T-helper 22 cell (primary cell): ENCODE data around the gene HINT1.
A peak's percentile ranks its signal among the peaks of the same experiment; 100 is the strongest.
"Not testable (repeated sequence)": the region's sequence is repeated elsewhere in the genome, so short reads cannot be mapped to it uniquely, and the experiment has no call there.

Experiments used
- DNase-seq: peaks from one replicate; pipeline ENCODE4 v3.0.0-alpha.2; 2020; ENCODE audit warnings: low read depth

The HINT1 gene

GRCh38 chr5:131165119-131165727 lies at the start of gene HINT1:
Gene HINT1 (minus strand): TSS chr5:131165256. CDS start chr5:131165205, 51 bp downstream.
- peak; percentile 85 for DNase-seq

- no peak for DNase-seq
Measured at GRCh38 chr5:131214609-131215227, 49.7 kb upstream of the HINT1 start.

GRCh38 chr5:131212471-131213021 lies 47.5 kb upstream of the HINT1 start:
- DNase-seq = no peak

- DNase-seq = no peak
Measured at GRCh38 chr5:131211669-131212068, 46.6 kb upstream of the HINT1 start.

GRCh38 chr5:131210151-131210510 lies 45.1 kb upstream of the HINT1 start:
- DNase-seq = no peak

GRCh38 chr5:131209506-131210150 lies 44.6 kb upstream of the HINT1 start:
- DNase-seq = peak; percentile 41

- DNase-seq = no peak
Measured at GRCh38 chr5:131209175-131209505, 44.1 kb upstream of the HINT1 start.

GRCh38 chr5:131206772-131207171 lies 41.7 kb upstream of the HINT1 start:
- DNase-seq = no peak

- DNase-seq = no peak
Measured at GRCh38 chr5:131206061-131206460, 41.0 kb upstream of the HINT1 start.

- DNase-seq = no peak
Measured at GRCh38 chr5:131204964-131205363, 39.9 kb upstream of the HINT1 start.

GRCh38 chr5:131200560-131200959 lies 35.5 kb upstream of the HINT1 start:
- no peak for DNase-seq

- DNase-seq = no peak
Measured at GRCh38 chr5:131198625-131199024, 33.6 kb upstream of the HINT1 start.

- DNase-seq = no peak
Measured at GRCh38 chr5:131196331-131196730, 31.3 kb upstream of the HINT1 start.

GRCh38 chr5:131195696-131196095 lies 30.6 kb upstream of the HINT1 start:
- no peak for DNase-seq

- DNase-seq = no peak
Measured at GRCh38 chr5:131194725-131195124, 29.7 kb upstream of the HINT1 start.

- DNase-seq = not testable (repeated sequence)
Measured at GRCh38 chr5:131193897-131194296, 28.8 kb upstream of the HINT1 start.

GRCh38 chr5:131193106-131193505 lies 28.1 kb upstream of the HINT1 start:
- no peak for DNase-seq

GRCh38 chr5:131186561-131187256 lies 21.7 kb upstream of the HINT1 start:
- DNase-seq = no peak

- no peak for DNase-seq
Measured at GRCh38 chr5:131185523-131186104, 20.6 kb upstream of the HINT1 start.

- no peak for DNase-seq
Measured at GRCh38 chr5:131182839-131183238, 17.8 kb upstream of the HINT1 start.

GRCh38 chr5:131180407-131180806 lies 15.4 kb upstream of the HINT1 start:
- no peak for DNase-seq

GRCh38 chr5:131171276-131171810 lies 6.3 kb upstream of the HINT1 start:
- DNase-seq = no peak
